ENCODE measurements around the gene FGF18.
"Not testable (repeated sequence)": the region's sequence is repeated elsewhere in the genome, so short reads cannot be mapped to it uniquely, and the experiment has no call there.

The FGF18 gene

DNA sequence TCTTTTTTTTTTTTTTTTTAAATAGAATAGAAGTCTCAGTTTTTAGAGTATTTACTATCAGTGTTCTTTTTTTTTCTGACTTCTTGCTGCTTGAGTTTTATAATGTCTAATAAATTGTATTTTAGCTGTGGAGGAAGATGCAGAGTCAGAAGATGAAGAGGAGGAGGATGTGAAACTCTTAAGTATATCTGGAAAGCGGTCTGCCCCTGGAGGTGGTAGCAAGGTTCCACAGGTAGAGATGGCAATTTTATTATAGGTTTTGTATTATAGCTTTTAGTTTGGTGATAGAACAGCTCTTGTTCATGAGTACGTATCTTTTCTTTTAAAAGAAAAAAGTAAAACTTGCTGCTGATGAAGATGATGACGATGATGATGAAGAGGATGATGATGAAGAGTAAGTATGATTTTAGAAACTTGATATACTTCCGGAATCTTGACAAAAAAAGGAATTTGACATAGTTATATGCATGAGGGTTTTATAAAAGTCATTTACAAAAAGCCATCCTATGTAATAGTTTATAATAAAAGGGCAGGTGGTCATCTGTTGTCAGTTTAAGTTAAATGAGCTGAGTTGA is 26.8 kb upstream of the FGF18 start:
- no peak for TF ChIP-seq CTCF (IDR thresholded peaks at IDR 0.05; ENCODE audit: low read depth, low read length)
- H3K4me3 ChIP-seq (ENCODE audit: low read depth, low read length): no peak overlapping the region

DNA sequence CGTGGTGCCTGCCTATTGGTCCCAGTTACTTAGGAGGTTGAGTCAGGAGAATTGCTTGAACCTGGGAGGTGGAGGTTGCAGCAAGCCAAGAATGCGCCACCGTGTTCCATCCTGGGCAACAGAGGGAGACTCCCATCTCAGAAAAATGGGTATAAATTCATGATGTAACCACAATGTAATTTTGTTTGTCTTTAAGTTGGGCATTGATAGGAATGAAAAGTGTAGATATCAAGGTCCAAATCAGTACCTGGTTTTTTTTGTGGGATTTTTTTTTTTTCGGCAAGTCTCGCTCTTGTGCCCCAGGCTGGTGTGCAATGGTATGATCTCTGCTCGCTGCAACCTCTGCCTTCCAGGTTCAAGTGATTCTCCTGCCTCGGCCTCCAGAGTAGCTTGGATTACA is 24.4 kb upstream of the FGF18 start:
- no peak for TF ChIP-seq CTCF (IDR thresholded peaks at IDR 0.05; ENCODE audit: low read depth, low read length)
- no peak overlapping the region for H3K4me3 ChIP-seq (ENCODE audit: low read depth, low read length)

DNA sequence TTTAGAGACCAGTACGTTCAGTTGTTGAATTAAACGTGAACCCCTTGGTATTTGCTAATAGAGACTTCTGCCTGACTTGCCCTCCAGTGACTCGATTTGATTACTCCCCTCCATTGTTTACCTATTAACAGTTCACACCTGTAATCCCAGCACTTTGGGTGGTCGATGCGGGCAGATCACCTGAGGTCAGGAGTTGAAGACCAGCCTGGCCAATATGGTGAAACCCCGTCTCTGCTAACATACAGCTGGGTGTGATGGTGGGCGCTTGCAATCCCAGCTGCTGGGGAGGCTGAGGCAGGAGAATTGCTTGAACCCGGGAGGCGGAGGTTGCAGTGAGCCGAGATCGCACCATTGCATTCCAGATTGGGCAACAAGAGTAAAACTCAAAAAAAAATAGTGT is 22.9 kb upstream of the FGF18 start:
- H3K4me3 ChIP-seq (ENCODE audit: low read depth, low read length): not testable (repeated sequence)

DNA sequence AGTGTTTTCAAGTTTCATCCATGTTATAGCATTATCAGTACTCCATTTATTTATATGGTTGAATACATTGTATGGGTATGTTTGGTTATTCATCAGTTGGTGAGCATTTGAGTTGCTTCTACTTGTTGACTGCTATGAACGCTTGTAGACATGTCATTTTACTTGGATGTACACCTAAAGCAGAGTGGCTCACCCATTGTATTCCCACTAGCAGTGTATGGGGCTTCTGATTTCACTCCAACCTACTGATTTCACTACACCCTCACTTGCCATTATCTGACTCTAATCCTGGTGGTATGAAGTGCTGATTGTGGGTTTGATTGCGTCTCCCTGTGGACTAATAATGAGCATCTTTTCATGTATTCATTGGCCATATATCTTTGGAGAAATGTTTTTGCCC is 22.3 kb upstream of the FGF18 start:
- no peak overlapping the region for H3K4me3 ChIP-seq (ENCODE audit: low read depth, low read length)
- no peak for TF ChIP-seq CTCF (IDR thresholded peaks at IDR 0.05; ENCODE audit: low read depth, low read length)

DNA sequence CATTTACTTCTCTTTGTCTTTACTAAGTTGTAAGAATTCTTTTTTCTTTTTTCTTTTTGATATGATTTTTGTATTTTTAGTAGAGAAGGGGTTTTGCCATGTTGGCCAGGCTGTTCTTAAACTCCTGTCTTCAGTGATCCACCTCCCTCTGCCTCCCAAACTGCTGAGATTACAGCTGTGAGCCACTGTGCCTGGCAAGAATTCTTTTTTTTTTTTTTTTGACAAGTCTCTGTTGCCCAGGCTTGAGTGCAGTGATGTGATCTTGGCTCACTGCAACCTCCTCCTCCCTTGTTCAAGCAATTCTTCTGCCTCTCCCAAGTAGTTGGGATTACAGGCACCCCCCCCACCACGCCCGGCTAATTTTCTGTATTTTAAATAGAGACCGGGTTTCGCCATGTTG is 21.8 kb upstream of the FGF18 start:
- TF ChIP-seq CTCF (IDR thresholded peaks at IDR 0.05; ENCODE audit: low read depth, low read length): no peak
- no peak overlapping the region for H3K4me3 ChIP-seq (ENCODE audit: low read depth, low read length)

- not testable (repeated sequence) for H3K4me3 ChIP-seq (ENCODE audit: low read depth, low read length)
Observed at GRCh38 chr5:171398660-171399059, 20.8 kb upstream of the FGF18 start.

GRCh38 chr5:171400169-171400568 is 19.3 kb upstream of the FGF18 start:
- no peak overlapping the region for H3K4me3 ChIP-seq (ENCODE audit: low read depth, low read length)
- no peak for TF ChIP-seq CTCF (IDR thresholded peaks at IDR 0.05; ENCODE audit: low read depth, low read length)

GRCh38 chr5:171401167-171401947 is 18.1 kb upstream of the FGF18 start:
- no peak overlapping the region for H3K4me3 ChIP-seq (ENCODE audit: low read depth, low read length)
- no peak for TF ChIP-seq CTCF (IDR thresholded peaks at IDR 0.05; ENCODE audit: low read depth, low read length)

DNA sequence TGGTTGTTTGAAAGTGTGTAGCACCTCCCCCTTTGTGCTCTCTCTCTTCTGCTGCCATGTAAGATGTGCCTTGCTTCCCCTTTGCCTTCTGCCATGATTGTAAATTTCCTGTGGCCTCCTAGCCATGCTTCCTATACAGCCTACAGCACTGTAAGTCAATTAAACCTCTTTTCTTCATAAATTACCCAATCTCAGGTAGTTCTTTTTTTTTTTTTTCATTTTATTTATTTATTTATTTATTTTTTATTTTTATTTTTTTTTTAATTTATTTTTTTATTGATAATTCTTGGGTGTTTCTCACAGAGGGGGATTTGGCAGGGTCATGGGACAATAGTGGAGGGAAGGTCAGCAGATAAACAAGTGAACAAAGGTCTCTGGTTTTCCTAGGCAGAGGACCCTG is 16.7 kb upstream of the FGF18 start:
- H3K4me3 ChIP-seq (ENCODE audit: low read depth, low read length): not testable (repeated sequence)
